GM19324 (cell line): ENCODE measurements around the gene MED28.
"Not testable (repeated sequence)": the region's sequence is repeated elsewhere in the genome, so short reads cannot be mapped to it uniquely, and the experiment has no call there.

ENCODE experiments used
- ATAC-seq: cut with Tn5 transposase; IDR thresholded peaks from one replicate; pipeline ENCODE4 v1.9.1; 2021; ENCODE audit warnings: mild to moderate bottlenecking, moderate library complexity; ENCODE audit not compliant: unreplicated experiment, low FRiP score

MED28 gene

GRCh38 chr4:17614416-17615299, at the start of gene MED28:
MED28 (plus strand) TSS chr4:17614641; CDS start chr4:17614655, 14 bp downstream.
- peak; percentile 97 for ATAC-seq

- no peak for ATAC-seq
These were observed 48.6 kb upstream of the MED28 start for GRCh38 chr4:17565846-17566245.

- ATAC-seq: no peak
These were observed 47.2 kb upstream of the MED28 start for GRCh38 chr4:17567271-17567670.

GRCh38 chr4:17574206-17574605, 40.2 kb upstream of the MED28 start:
- no peak for ATAC-seq

- not testable (repeated sequence) for ATAC-seq
These were observed 39.3 kb upstream of the MED28 start for GRCh38 chr4:17575177-17575576.

GRCh38 chr4:17576932-17577664, 37.3 kb upstream of the MED28 start, which contains the start of gene LAP3:
LAP3 (plus strand) TSS chr4:17577198; CDS start chr4:17577466, 268 bp downstream.
- ATAC-seq: peak; percentile 95

GRCh38 chr4:17577665-17578481, 36.6 kb upstream of the MED28 start:
- ATAC-seq: peak; percentile 9

GRCh38 chr4:17578482-17578891, 36.0 kb upstream of the MED28 start:
- ATAC-seq: peak; percentile 19

- ATAC-seq: no peak
These were observed 33.5 kb upstream of the MED28 start for GRCh38 chr4:17580969-17581368.

- no peak for ATAC-seq
These were observed 31.2 kb upstream of the MED28 start for GRCh38 chr4:17583276-17583675.

GRCh38 chr4:17583941-17584340, 30.5 kb upstream of the MED28 start:
- no peak for ATAC-seq

GRCh38 chr4:17584521-17585213, 29.8 kb upstream of the MED28 start:
- ATAC-seq: no peak

GRCh38 chr4:17587094-17587822, 27.2 kb upstream of the MED28 start:
- ATAC-seq: no peak

GRCh38 chr4:17589355-17589754, 25.1 kb upstream of the MED28 start:
- ATAC-seq: no peak

- ATAC-seq: peak; percentile 92
These were observed 18.9 kb upstream of the MED28 start for GRCh38 chr4:17595471-17596005.

GRCh38 chr4:17597517-17597916, 16.9 kb upstream of the MED28 start:
- ATAC-seq: no peak

- ATAC-seq: no peak
These were observed 14.6 kb upstream of the MED28 start for GRCh38 chr4:17599826-17600225.

- no peak for ATAC-seq
These were observed 9.2 kb upstream of the MED28 start for GRCh38 chr4:17605236-17605635.

GRCh38 chr4:17613761-17614415, 553 bp upstream of the MED28 start:
- ATAC-seq: peak; percentile 67
